Gastrocnemius medialis (tissue), 4 donors: ENCODE measurements around the gene SERPINB1.

Experiments used
- POLR2A ChIP-seq, 2 donors: fragments of 450-650 bp; IDR thresholded peaks; one replicate each; pipeline ENCODE4 v1.6.1; 2017; ENCODE audit warnings: antibody characterized with exemption in 2 of 2, mild to moderate bottlenecking in 2 of 2, moderate library complexity in 2 of 2
- TF ChIP-seq, protein P1 (sequence below), 5 experiments: fragments of 450-650 bp in 3 of 5; fragments of 200-600 bp in 2 of 5; sonication (generic) in 2 of 5; IDR thresholded peaks in 4 of 5; conservative IDR thresholded peaks in 1 of 5; 1 replicate in 4 of 5; 2 replicates in 1 of 5; pipeline ENCODE4 v1.5.1; 2016 to 2019; ENCODE audit warnings: antibody characterized with exemption in 5 of 5, mild to moderate bottlenecking in 3 of 5, moderate library complexity in 3 of 5

DNA sequence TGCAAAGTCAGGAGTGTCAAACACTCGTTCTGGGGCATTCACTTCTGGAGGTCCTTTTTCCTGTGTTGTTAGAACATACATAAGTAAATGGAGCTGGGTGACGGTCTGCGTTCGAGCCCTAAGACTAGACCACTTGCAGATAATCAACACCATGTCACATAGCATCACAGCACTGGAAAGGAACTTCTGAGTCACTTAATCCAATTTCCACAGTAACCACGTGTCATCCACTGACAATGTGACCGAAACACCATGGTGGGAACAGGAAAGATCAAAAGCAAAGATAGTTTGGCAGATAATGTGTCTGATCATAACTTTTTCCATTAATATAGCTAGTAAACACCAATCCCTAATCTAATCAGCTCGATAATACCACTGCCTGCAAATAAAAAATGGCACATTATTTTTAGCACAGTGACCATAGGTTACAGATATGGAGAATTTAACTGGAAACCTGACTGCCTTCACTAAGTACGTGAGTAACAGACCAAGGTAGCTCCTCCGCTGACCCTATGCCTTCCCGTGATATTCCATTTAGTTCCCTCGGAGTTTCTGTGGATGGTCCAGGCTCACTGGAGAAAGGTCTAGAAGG lies 41.6 kb downstream of the SERPINB1 start:
- no peak for TF ChIP-seq POLR2A (IDR thresholded peaks at IDR 0.05)
- TF ChIP-seq, protein P1, sequence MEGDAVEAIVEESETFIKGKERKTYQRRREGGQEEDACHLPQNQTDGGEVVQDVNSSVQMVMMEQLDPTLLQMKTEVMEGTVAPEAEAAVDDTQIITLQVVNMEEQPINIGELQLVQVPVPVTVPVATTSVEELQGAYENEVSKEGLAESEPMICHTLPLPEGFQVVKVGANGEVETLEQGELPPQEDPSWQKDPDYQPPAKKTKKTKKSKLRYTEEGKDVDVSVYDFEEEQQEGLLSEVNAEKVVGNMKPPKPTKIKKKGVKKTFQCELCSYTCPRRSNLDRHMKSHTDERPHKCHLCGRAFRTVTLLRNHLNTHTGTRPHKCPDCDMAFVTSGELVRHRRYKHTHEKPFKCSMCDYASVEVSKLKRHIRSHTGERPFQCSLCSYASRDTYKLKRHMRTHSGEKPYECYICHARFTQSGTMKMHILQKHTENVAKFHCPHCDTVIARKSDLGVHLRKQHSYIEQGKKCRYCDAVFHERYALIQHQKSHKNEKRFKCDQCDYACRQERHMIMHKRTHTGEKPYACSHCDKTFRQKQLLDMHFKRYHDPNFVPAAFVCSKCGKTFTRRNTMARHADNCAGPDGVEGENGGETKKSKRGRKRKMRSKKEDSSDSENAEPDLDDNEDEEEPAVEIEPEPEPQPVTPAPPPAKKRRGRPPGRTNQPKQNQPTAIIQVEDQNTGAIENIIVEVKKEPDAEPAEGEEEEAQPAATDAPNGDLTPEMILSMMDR (IDR thresholded peaks at IDR 0.05 in 4 of 5, conservative IDR thresholded peaks at IDR 0.05 in 1 of 5), result no peak
